HG03135 (cell line): Measurements from ENCODE around the gene LRTM2.
"Not testable (repeated sequence)": the region's sequence is repeated elsewhere in the genome, so short reads cannot be mapped to it uniquely, and the experiment has no call there.

Experiments used
- ATAC-seq: cut with Tn5 transposase; IDR thresholded peaks from one replicate; pipeline ENCODE4 v1.9.1; 2021; ENCODE audit warnings: mild to moderate bottlenecking, moderate library complexity; ENCODE audit not compliant: unreplicated experiment

LRTM2 gene

DNA sequence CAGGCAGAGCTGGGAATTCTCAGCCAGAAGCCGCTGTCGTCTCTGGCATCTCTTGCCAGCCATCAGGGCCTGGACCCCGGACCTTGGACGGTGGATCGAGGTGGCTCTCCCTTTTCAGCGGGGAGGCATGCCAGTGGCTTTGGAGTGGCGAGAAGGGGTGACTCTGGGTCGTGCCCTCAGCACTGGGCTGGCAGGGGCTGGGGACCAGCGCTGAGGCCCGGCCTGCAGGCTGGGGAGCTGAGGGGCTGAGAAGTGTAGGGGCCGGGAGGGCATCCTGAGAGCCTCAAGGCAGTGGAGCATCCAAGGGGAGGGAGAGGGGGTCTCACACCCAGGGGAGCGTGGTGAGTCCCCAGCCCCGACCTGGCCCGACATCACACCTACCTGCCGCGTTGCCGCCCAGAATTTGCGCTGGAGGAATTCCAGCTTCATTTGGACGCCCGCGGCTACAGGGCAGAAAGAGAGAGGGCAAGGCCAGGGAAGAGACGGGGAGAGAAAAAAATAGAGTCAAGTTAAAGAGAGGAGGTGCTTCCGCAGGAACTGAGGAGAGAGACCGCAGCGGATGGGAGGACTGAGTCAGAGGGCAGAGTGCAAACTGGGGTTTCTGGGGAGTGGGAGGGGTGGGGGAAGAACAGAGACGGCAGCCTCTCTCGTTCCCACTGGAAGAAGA is 9.0 kb upstream of the LRTM2 start:
- ATAC-seq, result no peak

DNA sequence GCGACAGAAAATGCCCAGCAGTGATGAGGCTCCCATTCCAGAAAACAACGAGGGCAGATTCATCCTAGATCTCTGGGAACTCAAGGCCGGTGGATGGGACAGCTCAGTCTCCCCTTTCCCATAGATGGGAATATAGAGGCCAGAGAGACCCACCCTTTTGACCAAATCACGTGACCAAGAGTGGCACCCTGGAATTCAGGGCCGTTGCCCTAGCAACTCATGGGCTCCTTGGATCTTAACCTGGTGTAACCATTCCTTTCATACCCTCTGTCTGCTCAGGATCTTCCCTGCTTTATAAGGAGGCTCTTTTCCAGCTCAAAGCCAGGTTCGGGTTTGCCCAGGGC is 8.4 kb upstream of the LRTM2 start:
- ATAC-seq, result no peak

DNA sequence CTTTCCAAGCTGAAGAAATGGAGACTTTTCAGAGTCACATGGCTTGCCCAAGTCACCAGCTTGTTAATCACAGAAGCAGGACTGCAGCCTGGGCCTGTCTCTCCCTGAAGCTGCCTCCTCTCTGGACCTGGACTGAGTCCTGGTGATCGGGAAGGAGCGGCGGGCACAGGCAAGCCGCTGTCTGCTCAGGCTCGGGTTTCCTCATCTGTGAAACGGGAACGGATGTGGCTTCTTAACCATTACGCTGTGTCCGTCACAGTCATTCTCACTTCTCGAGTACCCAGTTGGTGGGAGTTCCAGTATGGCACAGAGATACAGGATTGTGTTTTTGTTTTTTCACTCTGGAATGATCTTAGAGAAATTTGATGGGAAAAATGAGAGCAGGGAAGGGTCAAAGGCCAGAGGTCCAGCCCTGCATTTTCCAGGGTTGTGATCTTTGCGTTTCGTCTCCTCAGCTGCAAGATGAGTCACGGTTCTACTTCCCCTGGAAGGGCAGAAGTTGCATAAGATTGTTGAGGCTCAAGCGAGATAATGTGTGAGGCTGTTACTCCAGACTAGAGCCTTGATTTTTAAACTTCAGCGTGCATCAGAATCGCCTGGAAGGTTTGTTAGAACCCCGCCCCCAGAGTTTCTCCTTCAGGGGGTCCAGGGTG is 7.6 kb upstream of the LRTM2 start:
- no peak for ATAC-seq

DNA sequence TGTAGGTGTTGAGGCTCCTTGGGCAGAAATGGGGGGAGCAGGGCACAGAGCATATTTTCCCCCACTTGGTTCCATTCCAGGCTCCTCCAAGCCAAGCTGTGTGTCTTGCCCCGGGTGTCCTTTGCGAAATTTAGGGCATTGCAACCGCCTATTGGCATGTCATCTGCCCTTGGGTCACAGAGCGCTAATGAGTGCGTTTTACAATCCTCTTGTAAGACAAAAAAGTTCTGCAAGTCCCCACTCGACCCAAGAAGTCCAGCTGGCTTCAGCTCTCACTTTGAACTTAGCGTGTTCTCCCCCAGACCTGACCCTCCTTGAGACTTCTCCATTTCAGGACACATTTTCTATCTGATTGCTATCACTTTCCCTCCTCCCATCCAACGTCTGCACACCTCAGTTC is 6.1 kb upstream of the LRTM2 start:
- ATAC-seq, result no peak

DNA sequence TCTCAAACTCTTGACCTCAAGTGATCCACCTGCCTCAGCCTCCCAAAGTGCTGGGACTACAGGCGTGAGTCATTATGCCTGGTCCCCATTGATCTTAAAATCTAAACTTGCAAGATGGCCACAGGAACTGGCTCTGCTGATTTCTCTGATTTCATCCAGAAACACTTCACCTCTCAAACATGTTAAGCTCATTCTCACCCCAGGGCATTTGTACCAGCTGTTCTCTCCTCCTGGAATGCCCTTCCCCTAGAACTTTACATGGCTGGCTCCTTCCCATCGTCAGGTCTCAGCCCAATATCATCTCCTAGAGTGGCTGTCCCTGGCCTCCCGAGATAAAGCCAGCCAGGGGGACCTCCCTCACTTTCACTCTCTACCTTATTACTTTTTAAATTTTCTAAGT is 5.3 kb upstream of the LRTM2 start:
- no peak for ATAC-seq

DNA sequence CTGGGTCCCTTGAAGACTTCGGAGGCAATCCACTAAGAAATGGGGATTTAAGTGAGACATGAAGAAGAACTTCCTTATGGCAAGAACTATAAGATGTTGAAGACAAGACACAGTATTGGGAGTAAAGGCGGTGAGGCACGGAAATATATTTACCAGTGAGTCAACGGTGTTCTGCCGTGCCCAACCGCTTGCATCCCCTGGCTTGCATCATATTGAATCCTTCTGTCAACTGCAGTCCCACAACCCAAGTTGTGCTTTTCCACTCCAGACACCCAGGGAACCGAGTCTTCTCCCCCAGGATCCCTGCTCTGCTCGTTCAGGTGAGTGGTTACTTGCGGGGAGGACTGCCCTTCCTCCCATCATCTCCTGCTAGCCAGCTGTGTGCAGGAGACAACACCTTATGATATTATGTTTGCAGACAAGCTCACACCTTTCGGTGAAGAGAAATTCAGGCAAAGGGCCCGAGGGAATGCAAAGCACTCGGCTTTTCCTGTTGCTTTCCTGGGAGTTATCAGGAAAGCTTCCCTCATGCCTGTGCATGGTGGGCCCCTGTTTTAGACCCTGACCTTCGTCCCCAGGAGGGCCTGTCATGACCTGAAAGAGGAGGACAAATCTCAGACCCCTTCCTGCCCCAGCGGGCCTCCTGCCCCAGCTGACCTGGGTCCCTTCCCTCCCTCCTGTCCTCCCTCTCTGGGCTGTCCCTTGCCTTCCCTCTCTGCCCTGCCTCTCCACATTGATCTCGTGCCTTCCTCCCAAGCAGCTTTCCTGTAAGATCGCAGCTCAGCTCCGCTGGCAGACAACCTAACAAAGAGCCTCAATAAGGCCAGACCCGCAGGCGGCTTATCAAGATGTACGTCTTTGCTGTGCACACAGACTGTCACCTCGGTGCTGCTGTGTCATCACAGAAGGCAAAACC is 4.3 kb upstream of the LRTM2 start:
- no peak for ATAC-seq

DNA sequence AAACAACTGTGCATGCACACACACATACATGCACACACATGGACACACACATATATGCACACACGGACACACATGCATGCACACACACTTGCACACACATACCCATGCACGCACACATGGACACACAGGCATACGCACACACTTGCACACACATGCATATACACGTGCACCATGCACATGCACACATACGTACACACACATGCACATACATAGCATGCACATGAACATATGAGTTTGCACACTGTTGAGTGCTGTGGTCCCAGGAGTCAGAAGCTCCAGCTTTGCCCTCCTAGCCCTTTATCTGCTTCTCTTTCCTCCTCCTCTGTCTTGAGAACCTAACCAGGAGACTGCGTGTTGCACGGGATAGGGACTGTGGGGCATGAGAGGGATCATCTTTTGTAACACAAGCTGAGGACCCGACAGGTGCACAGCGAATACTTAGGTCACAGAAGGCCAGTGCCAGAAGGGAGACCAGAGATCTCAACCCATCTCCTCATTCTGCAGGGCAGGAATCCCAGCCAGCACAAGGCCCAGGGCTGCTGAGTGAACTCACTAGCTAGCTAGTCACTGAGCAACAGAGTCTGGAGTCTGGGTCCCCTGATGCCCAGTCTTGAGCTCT is 3.5 kb upstream of the LRTM2 start:
- no peak for ATAC-seq

DNA sequence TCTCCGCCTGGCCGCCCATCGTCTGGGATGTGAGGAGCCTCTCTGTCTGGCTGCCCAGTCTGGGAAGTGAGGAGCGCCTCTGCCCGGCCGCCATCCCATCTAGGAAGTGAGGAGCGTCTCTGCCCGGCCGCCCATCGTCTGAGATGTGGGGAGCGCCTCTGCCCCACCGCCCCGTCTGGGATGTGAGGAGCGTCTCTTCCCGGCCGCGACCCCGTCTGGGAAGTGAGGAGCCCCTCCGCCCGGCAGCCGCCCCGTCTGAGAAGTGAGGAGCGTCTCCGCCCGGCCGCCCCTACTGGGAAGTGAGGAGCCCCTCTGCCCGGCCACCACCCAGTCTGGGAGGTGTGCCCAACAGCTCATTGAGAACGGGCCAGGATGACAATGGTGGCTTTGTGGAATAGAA is 2.4 kb upstream of the LRTM2 start:
- not testable (repeated sequence) for ATAC-seq

DNA sequence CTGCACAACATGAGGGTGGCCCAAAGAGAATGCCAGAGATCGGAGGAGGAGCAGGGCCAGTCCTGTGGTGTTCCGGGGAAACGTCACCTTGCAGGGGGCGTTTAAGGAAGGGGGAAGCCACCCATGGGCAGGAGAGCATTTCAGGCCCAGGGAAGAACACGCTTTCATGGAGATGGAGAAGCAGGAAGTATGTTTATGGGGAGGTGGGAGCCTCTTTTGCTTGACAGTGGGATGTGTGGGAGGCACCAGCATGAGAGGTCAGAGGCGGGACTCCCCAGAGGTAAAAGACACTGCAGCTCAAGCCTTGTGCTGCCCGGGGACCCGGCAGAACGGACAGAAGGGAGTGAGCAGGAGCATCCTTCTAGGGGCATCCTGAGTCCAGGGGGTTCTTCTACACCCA is 1.3 kb upstream of the LRTM2 start:
- no peak for ATAC-seq

DNA sequence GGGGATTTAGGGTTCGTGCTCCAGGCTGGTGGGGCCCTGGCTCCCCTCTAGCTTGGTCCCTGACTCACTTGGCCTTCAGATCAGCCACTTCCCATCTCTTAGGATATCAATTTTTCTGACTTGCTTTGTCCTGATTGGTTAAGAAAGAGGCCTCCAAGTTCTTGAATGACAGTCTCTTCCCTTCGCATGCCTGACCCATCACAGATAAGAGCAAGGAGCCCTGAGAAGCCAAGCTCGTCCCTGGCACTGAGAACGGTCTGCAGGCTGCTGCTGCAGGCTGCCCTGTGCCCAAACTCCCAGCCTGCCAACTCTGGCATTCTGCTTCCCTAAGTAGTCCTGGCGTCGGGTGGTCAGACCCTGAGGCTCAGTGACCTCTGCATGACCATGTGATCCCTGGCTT is 794 bp upstream of the LRTM2 start:
- no peak for ATAC-seq

DNA sequence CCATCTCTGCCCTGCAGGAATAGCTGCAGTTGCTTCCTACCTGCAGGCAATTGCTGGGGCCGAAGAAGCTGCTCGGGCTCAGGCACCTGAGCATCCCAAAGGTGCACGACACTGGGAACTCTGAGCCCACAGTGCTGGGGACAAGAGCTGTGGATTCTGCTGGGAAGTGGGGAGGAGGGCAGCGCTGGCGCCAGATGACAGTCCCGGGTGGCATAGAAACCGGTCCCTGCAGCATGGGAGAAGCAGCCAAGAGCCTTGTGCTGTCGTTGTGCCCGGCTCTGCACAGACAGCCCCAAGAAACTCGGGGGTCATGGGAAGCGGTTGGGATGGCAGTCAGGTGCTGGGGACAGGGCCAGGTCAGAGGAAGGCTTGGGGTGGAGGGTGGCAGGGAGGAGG is 529 bp downstream of the LRTM2 start:
- ATAC-seq, result no peak

DNA sequence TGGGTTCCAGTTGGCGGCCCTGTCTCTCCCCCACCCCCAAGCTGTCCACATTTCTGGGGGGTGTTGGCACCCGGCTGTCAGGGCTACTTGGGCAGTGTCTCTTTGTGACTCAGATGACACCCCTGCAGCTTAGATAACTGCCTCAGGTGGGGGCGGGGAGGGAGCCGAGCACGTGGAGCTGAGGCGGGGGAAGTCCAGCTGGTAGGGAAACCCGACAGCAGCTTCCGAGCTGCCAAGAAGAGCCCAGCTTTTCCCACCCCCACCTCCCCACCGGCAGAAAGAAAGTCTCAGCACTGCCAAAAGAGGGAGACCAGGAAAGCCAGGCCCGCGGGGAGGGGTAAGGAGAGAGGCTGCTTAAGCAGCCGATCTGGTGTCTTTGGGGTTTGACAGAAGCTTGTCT is 1.4 kb downstream of the LRTM2 start:
- no peak for ATAC-seq

DNA sequence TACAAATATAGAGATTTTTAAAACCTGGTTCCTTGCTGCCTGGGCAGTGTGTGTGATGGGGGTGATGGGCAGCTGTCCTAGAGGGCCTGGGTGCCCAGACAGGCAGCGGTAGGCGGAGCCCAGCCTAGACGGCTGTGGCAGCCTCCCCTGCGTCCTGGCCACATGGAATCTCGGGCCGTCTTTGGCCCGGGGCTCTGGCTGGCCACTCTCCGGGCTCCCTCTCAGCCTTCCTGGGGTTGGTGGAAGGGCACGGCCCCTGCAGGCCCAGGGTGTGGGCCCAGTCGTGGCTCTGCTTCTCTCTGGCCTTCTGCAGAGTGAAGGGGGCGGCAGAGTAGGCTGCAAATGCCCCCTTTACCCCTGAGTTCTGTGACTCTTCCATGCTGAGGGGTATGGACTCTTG is 2.3 kb downstream of the LRTM2 start:
- ATAC-seq, result no peak

DNA sequence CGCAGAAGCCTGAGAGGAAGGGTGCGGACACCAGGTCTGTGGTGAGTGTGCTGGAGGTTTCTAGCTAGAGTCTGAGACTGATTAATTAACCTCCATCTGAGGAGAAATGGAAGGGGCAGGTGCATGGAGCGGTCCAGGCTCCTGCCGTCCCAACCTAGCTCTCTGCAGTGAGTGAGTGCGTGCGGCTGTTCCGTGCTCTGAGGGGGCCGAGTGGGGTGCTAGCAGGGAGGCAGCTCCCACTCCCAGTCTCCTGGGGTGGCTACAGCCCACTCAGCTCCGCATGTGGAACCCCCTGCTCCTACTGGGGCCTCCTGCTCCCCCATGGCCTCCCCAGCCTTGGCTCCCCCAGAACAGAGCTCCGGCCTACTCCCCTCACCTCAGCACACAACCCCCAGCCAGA is 2.9 kb downstream of the LRTM2 start:
- ATAC-seq, result no peak

DNA sequence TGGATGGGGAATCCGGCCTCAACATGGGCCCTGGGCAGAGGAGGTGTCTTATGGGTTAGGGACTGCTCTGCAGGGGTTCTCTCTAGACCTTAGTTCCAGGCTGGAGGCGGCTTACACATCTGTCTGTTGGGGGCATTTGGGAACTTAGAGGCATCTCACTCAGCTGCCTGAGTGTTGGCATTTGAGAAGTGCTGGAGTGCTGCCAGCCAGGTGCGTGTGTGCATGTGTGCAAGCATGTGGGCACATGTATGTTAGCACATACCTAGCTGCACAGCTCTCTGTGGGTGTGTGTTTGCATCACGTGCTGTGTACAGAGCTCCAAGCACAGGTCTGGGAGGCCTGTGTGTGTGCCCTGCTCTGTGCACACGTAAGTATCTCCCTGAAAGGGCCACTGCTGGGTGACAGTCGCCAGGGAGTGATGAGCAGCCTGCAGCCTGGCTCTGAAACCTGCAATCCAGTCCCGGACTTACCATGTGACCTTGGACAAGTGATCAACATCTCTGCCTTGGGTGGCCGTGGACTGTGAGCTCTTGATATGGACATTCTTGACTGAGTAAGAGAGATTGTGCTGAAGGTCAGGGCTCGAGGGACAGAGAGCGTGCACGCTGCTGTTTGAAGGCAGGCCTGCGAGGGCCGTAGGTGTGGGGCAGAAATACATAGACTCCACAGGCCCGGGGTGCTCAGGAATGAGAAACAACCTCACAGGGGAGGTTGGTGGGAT is 5.2 kb downstream of the LRTM2 start:
- ATAC-seq, result no peak

DNA sequence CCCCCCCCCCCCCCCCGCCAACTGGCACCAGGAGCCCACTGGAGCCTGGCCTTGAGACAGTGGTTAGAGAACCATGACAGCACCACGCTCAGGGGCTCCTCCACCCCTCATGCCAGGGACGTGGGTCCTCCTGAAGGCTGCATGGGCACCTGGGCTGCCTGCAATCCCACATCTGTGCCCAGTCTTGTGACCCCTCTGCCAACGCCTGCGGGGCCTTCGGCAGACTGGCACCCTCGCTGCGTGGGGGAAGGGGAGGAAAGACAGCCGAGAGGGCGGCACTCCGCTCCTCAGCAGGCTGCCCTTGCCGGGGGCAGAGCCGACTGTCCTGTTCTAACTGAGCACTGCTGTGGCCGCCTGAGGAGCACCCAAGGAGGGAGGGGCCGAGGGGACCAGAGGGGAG is 6.0 kb downstream of the LRTM2 start:
- ATAC-seq, result no peak

DNA sequence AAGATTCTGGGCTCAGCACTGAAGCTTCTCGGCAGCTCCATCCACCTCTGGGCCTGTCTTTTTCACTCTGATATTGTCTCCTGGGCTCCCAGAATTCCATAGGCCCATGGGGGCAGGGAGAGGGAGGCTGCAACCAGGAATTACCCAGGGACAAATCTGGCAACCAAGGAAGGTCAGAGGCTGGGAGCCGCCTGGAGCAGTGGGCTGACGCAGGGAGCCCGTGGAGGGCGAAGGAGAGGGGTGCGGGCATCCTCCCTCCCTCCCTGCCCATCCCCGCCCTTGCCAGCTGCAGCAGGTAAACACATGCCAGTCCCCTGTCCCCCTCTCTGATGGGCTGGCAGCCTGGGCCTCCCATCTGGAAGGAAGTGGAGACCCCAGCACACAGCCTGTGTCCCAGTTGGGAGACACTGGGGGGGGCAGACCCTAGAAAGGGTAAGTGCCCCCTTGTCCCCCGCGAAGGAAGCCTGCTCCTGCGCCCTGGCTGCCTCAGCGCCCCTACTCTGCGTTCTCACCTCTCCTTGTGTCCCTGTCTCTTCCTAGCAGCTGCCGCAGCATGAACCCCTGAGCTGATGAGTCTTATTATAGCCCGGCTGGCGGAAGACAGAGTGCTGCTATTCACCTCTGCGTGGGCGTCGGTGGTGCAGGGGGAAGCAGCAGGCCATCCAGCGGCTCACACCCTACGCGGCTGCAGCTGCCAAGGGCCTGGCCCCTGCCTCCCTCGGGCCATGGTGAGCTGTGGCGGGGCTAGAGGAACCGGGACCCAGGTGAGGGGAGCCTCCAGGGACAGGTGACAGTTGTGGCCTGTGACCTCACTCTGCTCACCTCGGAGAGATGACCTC is 6.7 kb downstream of the LRTM2 start:
- no peak for ATAC-seq

DNA sequence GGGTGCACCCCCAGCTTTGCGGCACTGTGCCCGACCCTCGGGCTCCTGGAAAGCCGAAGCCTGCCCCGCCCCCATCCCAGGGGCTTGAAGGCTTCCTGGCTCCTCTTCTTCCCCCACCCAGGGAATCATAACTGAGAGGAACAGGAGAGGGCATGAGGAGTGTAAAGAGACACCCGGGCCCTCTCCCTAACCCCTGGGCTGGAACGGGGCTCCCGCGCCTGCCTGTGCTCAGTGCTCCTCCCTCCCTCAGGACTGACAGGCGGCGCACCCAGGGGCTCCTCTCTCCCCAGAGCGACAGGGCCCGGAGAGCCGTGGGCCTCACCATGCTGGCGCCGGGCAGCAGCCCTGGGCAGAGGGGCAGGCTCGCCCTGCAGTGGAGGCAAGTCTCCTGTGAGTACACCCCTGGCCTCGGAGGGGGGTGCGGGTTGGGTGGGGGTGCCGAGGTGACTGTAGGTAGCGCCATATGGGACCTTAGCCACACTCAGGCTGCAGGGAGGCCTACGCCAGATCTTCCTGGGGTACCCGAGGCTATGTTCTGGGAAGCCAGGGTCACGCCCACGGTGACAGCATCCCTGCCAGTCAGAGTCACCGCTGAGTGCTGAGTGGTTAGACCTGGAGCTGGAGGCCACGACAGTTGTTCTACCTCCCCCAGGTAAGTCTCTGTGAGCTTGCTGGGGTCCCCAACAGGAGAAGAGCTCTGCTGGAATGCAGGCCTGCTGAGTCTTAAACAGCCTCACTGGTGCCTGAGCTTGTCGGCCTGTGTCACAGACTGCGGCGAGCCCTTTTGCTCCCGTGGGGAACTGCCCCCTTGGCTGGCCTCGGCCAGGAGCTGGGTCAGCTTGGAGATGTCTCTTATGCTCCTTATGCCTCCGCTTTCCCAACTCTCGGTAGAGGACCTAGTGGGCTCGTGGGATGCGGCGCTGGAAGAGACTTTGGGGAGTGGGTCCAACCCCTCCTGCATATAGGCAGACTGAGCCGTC is 7.8 kb downstream of the LRTM2 start:
- ATAC-seq, result no peak

DNA sequence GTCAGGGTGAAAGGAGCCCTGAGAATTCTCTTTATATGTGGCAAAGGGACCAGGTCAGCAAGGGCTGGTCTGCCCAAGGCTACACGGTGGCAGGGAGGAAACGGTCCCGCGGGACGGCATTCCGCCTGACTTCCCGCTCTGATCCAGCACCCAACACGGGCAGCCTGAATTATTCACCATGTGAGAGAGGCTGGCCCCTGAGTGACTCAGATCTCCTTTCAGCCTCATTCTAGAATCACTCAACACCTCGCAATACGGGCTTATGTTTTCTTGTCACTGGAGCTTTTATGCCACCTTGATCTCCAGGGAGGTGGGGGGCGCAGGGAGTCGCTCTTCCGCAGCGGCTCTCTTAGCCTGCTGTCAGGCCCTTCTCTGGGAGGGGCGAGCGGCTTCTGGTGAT is 8.5 kb downstream of the LRTM2 start:
- no peak for ATAC-seq
